ENCODE results near the gene MYO1D.

DNA sequence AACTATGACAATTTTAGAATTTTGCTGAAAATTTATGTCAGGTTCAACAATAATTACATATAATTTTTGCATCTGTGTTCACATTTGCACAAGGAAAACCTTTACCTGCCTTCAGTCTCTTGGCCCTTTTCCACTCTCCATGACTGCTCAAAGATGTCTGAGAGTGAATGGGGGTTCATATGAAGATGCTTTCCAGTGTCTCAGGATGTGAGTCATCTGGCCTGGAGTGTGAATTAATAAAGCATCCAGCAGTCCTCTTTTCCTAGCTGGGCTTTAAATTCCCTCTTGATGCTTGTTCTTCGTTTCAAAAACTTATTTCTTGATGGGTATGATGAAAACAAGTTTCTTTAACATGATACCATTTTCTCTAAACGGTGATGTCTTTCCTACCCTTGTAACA, 290.3 kb downstream of the MYO1D start:
- no peak for TF ChIP-seq PAWR (CRISPR knock-in tag; IDR thresholded peaks at IDR 0.05; ENCODE audit: borderline replicate concordance)
- TF ChIP-seq, protein P1, sequence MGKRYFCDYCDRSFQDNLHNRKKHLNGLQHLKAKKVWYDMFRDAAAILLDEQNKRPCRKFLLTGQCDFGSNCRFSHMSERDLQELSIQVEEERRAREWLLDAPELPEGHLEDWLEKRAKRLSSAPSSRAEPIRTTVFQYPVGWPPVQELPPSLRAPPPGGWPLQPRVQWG (CRISPR knock-in tag; IDR thresholded peaks at IDR 0.05; ENCODE audit: borderline replicate concordance, low read depth), result no peak
- TF ChIP-seq, protein P2, sequence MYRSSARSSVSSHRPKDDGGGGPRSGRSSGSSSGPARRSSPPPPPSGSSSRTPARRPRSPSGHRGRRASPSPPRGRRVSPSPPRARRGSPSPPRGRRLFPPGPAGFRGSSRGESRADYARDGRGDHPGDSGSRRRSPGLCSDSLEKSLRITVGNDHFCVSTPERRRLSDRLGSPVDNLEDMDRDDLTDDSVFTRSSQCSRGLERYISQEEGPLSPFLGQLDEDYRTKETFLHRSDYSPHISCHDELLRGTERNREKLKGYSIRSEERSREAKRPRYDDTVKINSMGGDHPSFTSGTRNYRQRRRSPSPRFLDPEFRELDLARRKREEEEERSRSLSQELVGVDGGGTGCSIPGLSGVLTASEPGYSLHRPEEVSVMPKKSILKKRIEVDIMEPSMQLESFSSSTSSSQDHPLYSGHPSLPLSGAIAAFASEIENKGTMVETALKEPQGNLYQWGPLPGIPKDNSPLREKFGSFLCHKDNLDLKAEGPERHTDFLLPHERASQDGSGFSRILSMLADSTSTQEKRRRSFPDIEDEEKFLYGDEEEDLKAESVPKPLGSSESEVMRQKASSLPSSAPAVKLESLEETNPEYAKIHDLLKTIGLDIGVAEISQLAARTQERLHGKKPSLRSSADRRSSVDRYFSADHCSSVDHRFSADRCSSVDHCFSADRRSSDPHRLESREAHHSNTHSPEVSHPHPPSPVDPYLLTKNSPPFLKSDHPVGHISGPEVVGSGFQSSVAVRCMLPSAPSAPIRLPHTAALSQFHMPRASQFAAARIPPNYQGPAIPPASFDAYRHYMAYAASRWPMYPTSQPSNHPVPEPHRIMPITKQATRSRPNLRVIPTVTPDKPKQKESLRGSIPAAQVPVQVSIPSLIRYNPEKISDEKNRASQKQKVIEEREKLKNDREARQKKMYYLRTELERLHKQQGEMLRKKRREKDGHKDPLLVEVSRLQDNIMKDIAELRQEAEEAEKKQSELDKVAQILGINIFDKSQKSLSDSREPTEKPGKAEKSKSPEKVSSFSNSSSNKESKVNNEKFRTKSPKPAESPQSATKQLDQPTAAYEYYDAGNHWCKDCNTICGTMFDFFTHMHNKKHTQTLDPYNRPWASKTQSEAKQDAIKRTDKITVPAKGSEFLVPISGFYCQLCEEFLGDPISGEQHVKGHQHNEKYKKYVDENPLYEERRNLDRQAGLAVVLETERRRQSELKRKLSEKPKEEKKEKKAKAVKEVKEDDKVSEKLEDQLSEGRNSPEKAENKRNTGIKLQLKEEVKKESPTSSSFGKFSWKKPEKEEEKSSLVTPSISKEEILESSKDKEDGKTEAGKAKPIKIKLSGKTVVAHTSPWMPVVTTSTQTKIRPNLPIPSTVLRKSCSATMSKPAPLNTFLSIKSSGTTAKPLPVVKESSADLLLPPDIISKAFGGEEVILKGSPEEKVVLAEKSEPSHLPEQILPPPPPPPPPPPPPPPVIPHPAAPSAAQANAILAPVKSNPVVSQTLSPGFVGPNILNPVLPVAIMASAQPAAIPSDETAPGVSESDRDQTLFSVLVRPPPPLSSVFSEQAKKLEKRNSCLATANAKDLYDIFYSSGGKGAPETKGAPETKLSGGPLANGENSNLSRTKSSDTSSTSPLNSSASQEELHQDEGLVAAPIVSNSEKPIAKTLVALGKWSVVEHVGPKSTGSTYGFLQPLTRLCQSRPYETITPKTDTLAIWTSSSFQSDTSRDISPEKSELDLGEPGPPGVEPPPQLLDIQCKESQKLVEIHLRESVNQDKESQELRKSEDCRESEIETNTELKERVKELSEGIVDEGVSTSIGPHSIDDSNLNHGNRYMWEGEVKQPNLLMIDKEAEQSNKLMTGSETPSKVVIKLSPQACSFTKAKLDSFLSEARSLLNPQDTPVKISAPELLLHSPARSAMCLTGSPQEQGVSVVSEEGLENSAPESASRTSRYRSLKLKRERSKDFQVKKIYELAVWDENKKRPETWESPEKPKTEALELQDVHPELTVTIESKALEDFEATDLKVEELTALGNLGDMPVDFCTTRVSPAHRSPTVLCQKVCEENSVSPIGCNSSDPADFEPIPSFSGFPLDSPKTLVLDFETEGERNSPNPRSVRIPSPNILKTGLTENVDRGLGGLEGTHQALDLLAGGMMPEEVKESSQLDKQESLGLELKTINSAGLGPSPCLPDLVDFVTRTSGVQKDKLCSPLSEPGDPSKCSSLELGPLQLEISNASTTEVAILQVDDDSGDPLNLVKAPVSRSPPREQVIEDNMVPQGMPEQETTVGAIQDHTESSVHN (CRISPR knock-in tag; IDR thresholded peaks at IDR 0.05), result no peak
- TF ChIP-seq TBP (CRISPR knock-in tag; IDR thresholded peaks at IDR 0.05), result no peak
- TF ChIP-seq, protein P3, sequence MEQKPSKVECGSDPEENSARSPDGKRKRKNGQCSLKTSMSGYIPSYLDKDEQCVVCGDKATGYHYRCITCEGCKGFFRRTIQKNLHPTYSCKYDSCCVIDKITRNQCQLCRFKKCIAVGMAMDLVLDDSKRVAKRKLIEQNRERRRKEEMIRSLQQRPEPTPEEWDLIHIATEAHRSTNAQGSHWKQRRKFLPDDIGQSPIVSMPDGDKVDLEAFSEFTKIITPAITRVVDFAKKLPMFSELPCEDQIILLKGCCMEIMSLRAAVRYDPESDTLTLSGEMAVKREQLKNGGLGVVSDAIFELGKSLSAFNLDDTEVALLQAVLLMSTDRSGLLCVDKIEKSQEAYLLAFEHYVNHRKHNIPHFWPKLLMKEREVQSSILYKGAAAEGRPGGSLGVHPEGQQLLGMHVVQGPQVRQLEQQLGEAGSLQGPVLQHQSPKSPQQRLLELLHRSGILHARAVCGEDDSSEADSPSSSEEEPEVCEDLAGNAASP (CRISPR knock-in tag; IDR thresholded peaks at IDR 0.05; ENCODE audit: borderline replicate concordance), result no peak
- TF ChIP-seq, protein P4, sequence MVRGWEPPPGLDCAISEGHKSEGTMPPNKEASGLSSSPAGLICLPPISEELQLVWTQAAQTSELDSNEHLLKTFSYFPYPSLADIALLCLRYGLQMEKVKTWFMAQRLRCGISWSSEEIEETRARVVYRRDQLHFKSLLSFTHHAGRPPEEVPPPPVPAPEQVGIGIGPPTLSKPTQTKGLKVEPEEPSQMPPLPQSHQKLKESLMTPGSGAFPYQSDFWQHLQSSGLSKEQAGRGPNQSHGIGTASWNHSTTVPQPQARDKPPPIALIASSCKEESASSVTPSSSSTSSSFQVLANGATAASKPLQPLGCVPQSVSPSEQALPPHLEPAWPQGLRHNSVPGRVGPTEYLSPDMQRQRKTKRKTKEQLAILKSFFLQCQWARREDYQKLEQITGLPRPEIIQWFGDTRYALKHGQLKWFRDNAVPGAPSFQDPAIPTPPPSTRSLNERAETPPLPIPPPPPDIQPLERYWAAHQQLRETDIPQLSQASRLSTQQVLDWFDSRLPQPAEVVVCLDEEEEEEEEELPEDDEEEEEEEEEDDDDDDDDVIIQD (CRISPR knock-in tag; IDR thresholded peaks at IDR 0.05; ENCODE audit: low read depth), result no peak
- TF ChIP-seq, protein P5, sequence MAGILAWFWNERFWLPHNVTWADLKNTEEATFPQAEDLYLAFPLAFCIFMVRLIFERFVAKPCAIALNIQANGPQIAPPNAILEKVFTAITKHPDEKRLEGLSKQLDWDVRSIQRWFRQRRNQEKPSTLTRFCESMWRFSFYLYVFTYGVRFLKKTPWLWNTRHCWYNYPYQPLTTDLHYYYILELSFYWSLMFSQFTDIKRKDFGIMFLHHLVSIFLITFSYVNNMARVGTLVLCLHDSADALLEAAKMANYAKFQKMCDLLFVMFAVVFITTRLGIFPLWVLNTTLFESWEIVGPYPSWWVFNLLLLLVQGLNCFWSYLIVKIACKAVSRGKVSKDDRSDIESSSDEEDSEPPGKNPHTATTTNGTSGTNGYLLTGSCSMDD (CRISPR knock-in tag; IDR thresholded peaks at IDR 0.05), result no peak
- TF ChIP-seq, protein P6, sequence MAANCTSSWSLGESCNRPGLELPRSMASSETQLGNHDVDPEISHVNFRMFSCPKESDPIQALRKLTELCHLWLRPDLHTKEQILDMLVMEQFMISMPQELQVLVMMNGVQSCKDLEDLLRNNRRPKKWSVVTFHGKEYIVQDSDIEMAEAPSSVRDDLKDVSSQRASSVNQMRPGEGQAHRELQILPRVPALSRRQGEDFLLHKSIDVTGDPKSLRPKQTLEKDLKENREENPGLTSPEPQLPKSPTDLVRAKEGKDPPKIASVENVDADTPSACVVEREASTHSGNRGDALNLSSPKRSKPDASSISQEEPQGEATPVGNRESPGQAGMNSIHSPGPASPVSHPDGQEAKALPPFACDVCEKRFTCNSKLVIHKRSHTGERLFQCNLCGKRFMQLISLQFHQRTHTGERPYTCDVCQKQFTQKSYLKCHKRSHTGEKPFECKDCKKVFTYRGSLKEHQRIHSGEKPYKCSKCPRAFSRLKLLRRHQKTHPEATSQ (CRISPR knock-in tag; IDR thresholded peaks at IDR 0.05; ENCODE audit: borderline replicate concordance), result no peak

All from HepG2 (cell line).